Measurements from ENCODE around the gene STX2.
"Not testable (repeated sequence)": the region's sequence is repeated elsewhere in the genome, so short reads cannot be mapped to it uniquely, and the experiment has no call there.

STX2 gene

GRCh38 chr12:130863298-130863697 lies 24.2 kb upstream of the STX2 start:
- DNase-seq (ENCODE audit: insufficient read length, low spot score) (no peak), FAIRE-seq (no peak)
- TF ChIP-seq CTCF (IDR thresholded peaks at IDR 0.05; ENCODE audit: insufficient read depth, missing control alignments): no peak

- DNase-seq (ENCODE audit: insufficient read length, low spot score); FAIRE-seq: not testable (repeated sequence)
Observed at GRCh38 chr12:130862771-130863170, 23.7 kb upstream of the STX2 start.

- DNase-seq (ENCODE audit: insufficient read length, low spot score) (no peak), FAIRE-seq (no peak)
- TF ChIP-seq CTCF (IDR thresholded peaks at IDR 0.05; ENCODE audit: insufficient read depth, missing control alignments): no peak
Observed at GRCh38 chr12:130862161-130862560, 23.1 kb upstream of the STX2 start.

GRCh38 chr12:130860311-130860710 lies 21.3 kb upstream of the STX2 start:
- no peak for FAIRE-seq

GRCh38 chr12:130859161-130859560 lies 20.1 kb upstream of the STX2 start:
- DNase-seq (ENCODE audit: insufficient read length, low spot score): no peak
- no peak for FAIRE-seq

More at GRCh38 chr12:130860311-130860710, 21.3 kb upstream of the STX2 start:
- no peak for TF ChIP-seq CTCF (IDR thresholded peaks at IDR 0.05; ENCODE audit: insufficient read depth, missing control alignments)
- DNase-seq (ENCODE audit: insufficient read length, low spot score): no peak

GRCh38 chr12:130858084-130858483 lies 19.0 kb upstream of the STX2 start:
- DNase-seq (ENCODE audit: insufficient read length, low spot score) (no peak), FAIRE-seq (no peak)
- TF ChIP-seq CTCF (IDR thresholded peaks at IDR 0.05; ENCODE audit: insufficient read depth, missing control alignments): no peak

More at GRCh38 chr12:130859161-130859560, 20.1 kb upstream of the STX2 start:
- no peak for TF ChIP-seq CTCF (IDR thresholded peaks at IDR 0.05; ENCODE audit: insufficient read depth, missing control alignments)

- TF ChIP-seq CTCF (IDR thresholded peaks at IDR 0.05; ENCODE audit: insufficient read depth, missing control alignments): no peak
- DNase-seq (ENCODE audit: insufficient read length, low spot score) (no peak), FAIRE-seq (no peak)
Observed at GRCh38 chr12:130856088-130856487, 17.0 kb upstream of the STX2 start.

GRCh38 chr12:130850418-130851021 lies 11.5 kb upstream of the STX2 start:
- no peak for DNase-seq (ENCODE audit: insufficient read length, low spot score)
- no peak for FAIRE-seq
- TF ChIP-seq CTCF (IDR thresholded peaks at IDR 0.05; ENCODE audit: insufficient read depth, missing control alignments): no peak

Measured in D721Med (cell line).